Measurements from ENCODE around the gene TMEM229B.

DNA sequence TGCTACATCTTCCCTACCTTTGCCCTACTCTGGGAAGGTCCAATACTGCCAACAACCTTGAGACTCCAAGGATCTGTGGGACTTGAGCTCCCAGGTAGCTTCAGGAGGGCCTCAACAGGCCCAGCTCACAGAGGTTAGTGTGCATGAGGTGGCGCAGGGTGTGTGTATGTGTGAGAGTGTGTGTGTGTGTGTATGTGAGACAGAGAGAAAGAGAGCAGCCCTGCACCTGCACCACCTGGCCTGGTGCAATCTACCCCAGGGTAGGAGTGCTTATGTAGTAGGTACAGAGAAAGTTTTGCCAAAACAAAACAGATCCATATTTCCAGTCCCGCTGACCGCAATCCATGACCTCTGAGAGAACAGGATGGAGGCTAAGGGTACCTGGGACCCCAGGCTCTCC lies 24.6 kb downstream of the TMEM229B start:
- TF ChIP-seq, protein P1, sequence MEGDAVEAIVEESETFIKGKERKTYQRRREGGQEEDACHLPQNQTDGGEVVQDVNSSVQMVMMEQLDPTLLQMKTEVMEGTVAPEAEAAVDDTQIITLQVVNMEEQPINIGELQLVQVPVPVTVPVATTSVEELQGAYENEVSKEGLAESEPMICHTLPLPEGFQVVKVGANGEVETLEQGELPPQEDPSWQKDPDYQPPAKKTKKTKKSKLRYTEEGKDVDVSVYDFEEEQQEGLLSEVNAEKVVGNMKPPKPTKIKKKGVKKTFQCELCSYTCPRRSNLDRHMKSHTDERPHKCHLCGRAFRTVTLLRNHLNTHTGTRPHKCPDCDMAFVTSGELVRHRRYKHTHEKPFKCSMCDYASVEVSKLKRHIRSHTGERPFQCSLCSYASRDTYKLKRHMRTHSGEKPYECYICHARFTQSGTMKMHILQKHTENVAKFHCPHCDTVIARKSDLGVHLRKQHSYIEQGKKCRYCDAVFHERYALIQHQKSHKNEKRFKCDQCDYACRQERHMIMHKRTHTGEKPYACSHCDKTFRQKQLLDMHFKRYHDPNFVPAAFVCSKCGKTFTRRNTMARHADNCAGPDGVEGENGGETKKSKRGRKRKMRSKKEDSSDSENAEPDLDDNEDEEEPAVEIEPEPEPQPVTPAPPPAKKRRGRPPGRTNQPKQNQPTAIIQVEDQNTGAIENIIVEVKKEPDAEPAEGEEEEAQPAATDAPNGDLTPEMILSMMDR (IDR thresholded peaks at IDR 0.05; ENCODE audit: poor library complexity, severe bottlenecking): no peak
- TF ChIP-seq EZH2 (IDR thresholded peaks at IDR 0.05; ENCODE audit: borderline replicate concordance, insufficient read depth, low read length, poor library complexity, severe bottlenecking) (no peak), SMC3 (conservative IDR thresholded peaks at IDR 0.05; ENCODE audit: poor library complexity) (no peak), POLR2AphosphoS5 (IDR thresholded peaks at IDR 0.05) (no peak), EP300 (conservative IDR thresholded peaks at IDR 0.05; ENCODE audit: poor library complexity, severe bottlenecking) (no peak), RAD21 (conservative IDR thresholded peaks at IDR 0.05) (no peak)

All from neural cell (in vitro differentiated cells).